Fibroblast of lung (primary cell): ENCODE data around the gene VDAC2.

Experiments
- EZH2 ChIP-seq: IDR thresholded peaks from 2 replicates; pipeline ENCODE4 v1.5.1; 2012; ENCODE audit warnings: low read length, control low read depth, mild to moderate bottlenecking; ENCODE audit errors: missing control alignments
- TF ChIP-seq, protein P1 (sequence below), 2 donors: IDR thresholded peaks in 1 of 2; conservative IDR thresholded peaks in 1 of 2; 1 replicate in 1 of 2; 2 replicates in 1 of 2; pipeline ENCODE4 v1.5.1; 2011 to 2012; ENCODE audit warnings: low read length in 2 of 2, control low read depth in 1 of 2, inconsistent platforms in 1 of 2, low read depth in 1 of 2, mild to moderate bottlenecking in 1 of 2

DNA sequence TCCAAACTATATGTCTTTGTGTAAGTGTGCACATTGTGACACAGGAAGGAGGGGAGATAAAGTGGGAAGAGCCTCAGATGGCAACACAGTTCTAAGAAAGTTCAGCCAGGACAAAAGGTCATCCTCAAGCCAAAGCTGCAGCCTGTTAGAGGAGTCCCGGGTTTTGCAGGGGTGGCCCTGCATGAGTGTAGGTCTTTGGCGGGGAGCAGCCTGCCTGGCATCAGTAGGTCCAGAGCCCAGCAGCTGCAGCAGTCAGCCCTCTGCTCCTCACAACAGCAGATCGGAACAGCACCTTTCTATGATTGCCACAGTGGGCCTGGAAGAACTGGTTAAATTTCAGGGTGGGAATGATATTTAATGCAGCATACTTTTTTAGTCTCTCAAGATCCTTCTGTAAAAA is 13.5 kb upstream of the VDAC2 start:
- TF ChIP-seq, protein P1, sequence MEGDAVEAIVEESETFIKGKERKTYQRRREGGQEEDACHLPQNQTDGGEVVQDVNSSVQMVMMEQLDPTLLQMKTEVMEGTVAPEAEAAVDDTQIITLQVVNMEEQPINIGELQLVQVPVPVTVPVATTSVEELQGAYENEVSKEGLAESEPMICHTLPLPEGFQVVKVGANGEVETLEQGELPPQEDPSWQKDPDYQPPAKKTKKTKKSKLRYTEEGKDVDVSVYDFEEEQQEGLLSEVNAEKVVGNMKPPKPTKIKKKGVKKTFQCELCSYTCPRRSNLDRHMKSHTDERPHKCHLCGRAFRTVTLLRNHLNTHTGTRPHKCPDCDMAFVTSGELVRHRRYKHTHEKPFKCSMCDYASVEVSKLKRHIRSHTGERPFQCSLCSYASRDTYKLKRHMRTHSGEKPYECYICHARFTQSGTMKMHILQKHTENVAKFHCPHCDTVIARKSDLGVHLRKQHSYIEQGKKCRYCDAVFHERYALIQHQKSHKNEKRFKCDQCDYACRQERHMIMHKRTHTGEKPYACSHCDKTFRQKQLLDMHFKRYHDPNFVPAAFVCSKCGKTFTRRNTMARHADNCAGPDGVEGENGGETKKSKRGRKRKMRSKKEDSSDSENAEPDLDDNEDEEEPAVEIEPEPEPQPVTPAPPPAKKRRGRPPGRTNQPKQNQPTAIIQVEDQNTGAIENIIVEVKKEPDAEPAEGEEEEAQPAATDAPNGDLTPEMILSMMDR (conservative IDR thresholded peaks at IDR 0.05 in 1 of 2, IDR thresholded peaks at IDR 0.05 in 1 of 2; ENCODE audit: low read depth in 1 of 2, low read length in 2 of 2), result no peak
- TF ChIP-seq EZH2, result no peak
